ENCODE data around the gene XXYLT1.

XXYLT1 gene

DNA sequence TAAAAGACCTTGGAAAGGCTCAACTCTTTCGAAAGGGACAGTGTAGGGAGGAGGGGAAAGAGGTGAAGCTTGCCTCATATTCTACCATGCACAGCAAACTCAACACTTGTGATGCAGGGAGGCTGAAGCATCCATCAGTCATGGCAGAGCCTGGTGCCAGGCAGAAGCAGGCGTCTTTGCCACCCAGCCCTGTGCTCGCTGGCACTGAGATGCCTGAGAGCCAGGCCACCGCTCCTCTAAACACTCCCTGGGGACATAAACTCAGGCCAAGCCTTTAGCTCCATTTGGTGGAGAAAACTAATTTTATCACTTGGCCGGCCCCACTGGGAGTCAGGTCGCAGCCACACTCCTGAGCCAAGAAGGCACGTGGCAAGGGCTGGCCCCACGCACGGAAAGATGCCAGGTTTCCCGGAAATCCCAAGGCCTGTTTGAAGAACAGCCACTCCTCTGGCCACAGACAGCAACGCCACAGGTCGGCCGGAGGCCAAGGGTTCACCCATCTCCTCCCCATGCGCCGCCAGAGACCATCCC is 30.7 kb downstream of the XXYLT1 start:
- TF ChIP-seq, protein P1, sequence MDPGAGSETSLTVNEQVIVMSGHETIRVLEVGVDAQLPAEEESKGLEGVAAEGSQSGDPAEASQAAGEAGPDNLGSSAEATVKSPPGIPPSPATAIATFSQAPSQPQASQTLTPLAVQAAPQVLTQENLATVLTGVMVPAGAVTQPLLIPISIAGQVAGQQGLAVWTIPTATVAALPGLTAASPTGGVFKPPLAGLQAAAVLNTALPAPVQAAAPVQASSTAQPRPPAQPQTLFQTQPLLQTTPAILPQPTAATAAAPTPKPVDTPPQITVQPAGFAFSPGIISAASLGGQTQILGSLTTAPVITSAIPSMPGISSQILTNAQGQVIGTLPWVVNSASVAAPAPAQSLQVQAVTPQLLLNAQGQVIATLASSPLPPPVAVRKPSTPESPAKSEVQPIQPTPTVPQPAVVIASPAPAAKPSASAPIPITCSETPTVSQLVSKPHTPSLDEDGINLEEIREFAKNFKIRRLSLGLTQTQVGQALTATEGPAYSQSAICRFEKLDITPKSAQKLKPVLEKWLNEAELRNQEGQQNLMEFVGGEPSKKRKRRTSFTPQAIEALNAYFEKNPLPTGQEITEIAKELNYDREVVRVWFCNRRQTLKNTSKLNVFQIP (CRISPR knock-in tag; IDR thresholded peaks at IDR 0.05; ENCODE audit: borderline replicate concordance, low read depth): no peak
- no peak for TF ChIP-seq ZNF565 (CRISPR knock-in tag; conservative IDR thresholded peaks at IDR 0.05; ENCODE audit: low read depth)
- TF ChIP-seq SNAI2 (CRISPR knock-in tag; IDR thresholded peaks at IDR 0.05): no peak
- no peak for TF ChIP-seq PPARA (CRISPR knock-in tag; IDR thresholded peaks at IDR 0.05; ENCODE audit: borderline replicate concordance)
- TF ChIP-seq ESRRG (CRISPR knock-in tag; IDR thresholded peaks at IDR 0.05): no peak
- no peak for TF ChIP-seq ARNTL (CRISPR knock-in tag; IDR thresholded peaks at IDR 0.05; ENCODE audit: borderline replicate concordance, low read depth)
- no peak for TF ChIP-seq GLIS3 (CRISPR knock-in tag; IDR thresholded peaks at IDR 0.05)
- no peak for TF ChIP-seq ZC3H10 (CRISPR knock-in tag; IDR thresholded peaks at IDR 0.05)
- TF ChIP-seq ISL1 (CRISPR knock-in tag; IDR thresholded peaks at IDR 0.05): no peak
- no peak for TF ChIP-seq CREB5 (CRISPR knock-in tag; IDR thresholded peaks at IDR 0.05; ENCODE audit: low read depth)
- TF ChIP-seq RARB (CRISPR knock-in tag; IDR thresholded peaks at IDR 0.05): no peak
- TF ChIP-seq TSHZ2 (CRISPR knock-in tag; IDR thresholded peaks at IDR 0.05): no peak
- no peak for ATAC-seq

GRCh38 chr3:195239121-195239520 is 31.8 kb downstream of the XXYLT1 start:
- TF ChIP-seq OSR1 (CRISPR knock-in tag; IDR thresholded peaks at IDR 0.05) (no peak), ZNF70 (CRISPR knock-in tag; IDR thresholded peaks at IDR 0.05) (no peak), ZNF565 (CRISPR knock-in tag; conservative IDR thresholded peaks at IDR 0.05; ENCODE audit: low read depth) (no peak), ZC3H10 (CRISPR knock-in tag; IDR thresholded peaks at IDR 0.05) (no peak), TCF4 (CRISPR knock-in tag; IDR thresholded peaks at IDR 0.05; ENCODE audit: borderline replicate concordance) (no peak), ZFP30 (CRISPR knock-in tag; IDR thresholded peaks at IDR 0.05) (no peak), PPARA (CRISPR knock-in tag; IDR thresholded peaks at IDR 0.05; ENCODE audit: borderline replicate concordance) (no peak), ISL1 (CRISPR knock-in tag; IDR thresholded peaks at IDR 0.05) (no peak), RARB (CRISPR knock-in tag; IDR thresholded peaks at IDR 0.05) (no peak), ARNTL (CRISPR knock-in tag; IDR thresholded peaks at IDR 0.05; ENCODE audit: borderline replicate concordance, low read depth) (no peak), CSRNP3 (CRISPR knock-in tag; IDR thresholded peaks at IDR 0.05) (no peak), TSHZ2 (CRISPR knock-in tag; IDR thresholded peaks at IDR 0.05) (no peak), ZNF8 (CRISPR knock-in tag; IDR thresholded peaks at IDR 0.05) (no peak), GLIS3 (CRISPR knock-in tag; IDR thresholded peaks at IDR 0.05) (no peak), CREB5 (CRISPR knock-in tag; IDR thresholded peaks at IDR 0.05; ENCODE audit: low read depth) (no peak), ZFP3 (CRISPR knock-in tag; IDR thresholded peaks at IDR 0.05) (no peak), SNAI2 (CRISPR knock-in tag; IDR thresholded peaks at IDR 0.05) (no peak), ESRRG (CRISPR knock-in tag; IDR thresholded peaks at IDR 0.05) (no peak)
- TF ChIP-seq, protein P2, sequence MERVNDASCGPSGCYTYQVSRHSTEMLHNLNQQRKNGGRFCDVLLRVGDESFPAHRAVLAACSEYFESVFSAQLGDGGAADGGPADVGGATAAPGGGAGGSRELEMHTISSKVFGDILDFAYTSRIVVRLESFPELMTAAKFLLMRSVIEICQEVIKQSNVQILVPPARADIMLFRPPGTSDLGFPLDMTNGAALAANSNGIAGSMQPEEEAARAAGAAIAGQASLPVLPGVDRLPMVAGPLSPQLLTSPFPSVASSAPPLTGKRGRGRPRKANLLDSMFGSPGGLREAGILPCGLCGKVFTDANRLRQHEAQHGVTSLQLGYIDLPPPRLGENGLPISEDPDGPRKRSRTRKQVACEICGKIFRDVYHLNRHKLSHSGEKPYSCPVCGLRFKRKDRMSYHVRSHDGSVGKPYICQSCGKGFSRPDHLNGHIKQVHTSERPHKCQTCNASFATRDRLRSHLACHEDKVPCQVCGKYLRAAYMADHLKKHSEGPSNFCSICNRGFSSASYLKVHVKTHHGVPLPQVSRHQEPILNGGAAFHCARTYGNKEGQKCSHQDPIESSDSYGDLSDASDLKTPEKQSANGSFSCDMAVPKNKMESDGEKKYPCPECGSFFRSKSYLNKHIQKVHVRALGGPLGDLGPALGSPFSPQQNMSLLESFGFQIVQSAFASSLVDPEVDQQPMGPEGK (CRISPR knock-in tag; IDR thresholded peaks at IDR 0.05; ENCODE audit: borderline replicate concordance): no peak
- ATAC-seq: no peak
